Prostate gland (tissue), 2 donors: ENCODE results near the gene FLNC. TPM values are rescaled to one million over a fixed set of nuclear protein-coding genes. Genes with fewer than 3 reads are reported as not detected.

Experiments
- DNase-seq: peaks from one replicate; pipeline ENCODE4 v3.0.0-alpha.2; 2019; ENCODE audit warnings: low spot score
- H3K27ac ChIP-seq, 2 donors: fragments of 200-600 bp; sonication (generic); 2 replicates each; pipeline ENCODE4 v1.5.1; 2017 to 2019
- H3K27me3 ChIP-seq: fragments of 200-600 bp; sonication (generic); replicated peaks from 2 replicates; pipeline ENCODE4 v1.5.1; 2019; ENCODE audit not compliant: insufficient read depth
- H3K36me3 ChIP-seq, 2 donors: fragments of 200-600 bp; sonication (generic); 1 replicate in 1 of 2; 2 replicates in 1 of 2; pipeline versions ENCODE4 v1.5.1 to v1.8.1; 2017 to 2019
- H3K4me1 ChIP-seq: fragments of 200-600 bp; sonication (generic); replicated peaks from 2 replicates; pipeline ENCODE4 v1.5.1; 2019
- H3K4me3 ChIP-seq, 2 donors: fragments of 200-600 bp; sonication (generic); 2 replicates each; pipeline ENCODE4 v1.5.1; 2017 to 2019
- H3K9me3 ChIP-seq: fragments of 200-600 bp; sonication (generic); 2 replicates; pipeline ENCODE4 v1.5.1; 2017
- POLR2A ChIP-seq: fragments of 450-650 bp; IDR thresholded peaks from one replicate; pipeline ENCODE4 v1.6.1; 2016; ENCODE audit warnings: antibody characterized with exemption, mild to moderate bottlenecking
- POLR2AphosphoS5 ChIP-seq: sonication (generic); formaldehyde crosslinking; IDR thresholded peaks from one replicate; pipeline ENCODE4 v1.6.1; 2017; ENCODE audit warnings: antibody characterized with exemption
- WGBS: methylation state at CpG from one replicate; pipeline ENCODE4 v1.1.5; 2018; 5-methylcytosine and 5-hydroxymethylcytosine counted together
- intact Hi-C: fragments of 100-400 bp; cut with DNase I; formaldehyde crosslinking; loops from one replicate; pipeline ENCODE4 v1.14.2; 2022
- total RNA-seq, 2 donors: library from RNA; depleted of rRNA; stranded (reverse); fragments of >200 nt; gene quantifications; one replicate each; pipeline ENCODE4 v1.1.0, GENCODE V29; 2016
- TF ChIP-seq, protein P1 (sequence below), 4 experiments: fragments of 200-600 bp in 2 of 4; fragments of 450-650 bp in 2 of 4; sonication (generic) in 2 of 4; IDR thresholded peaks; 1 replicate in 3 of 4; 2 replicates in 1 of 4; pipeline ENCODE4 v1.5.1; 2016 to 2019; ENCODE audit warnings: antibody characterized with exemption in 4 of 4, mild to moderate bottlenecking in 2 of 4, moderate library complexity in 2 of 4

Gene FLNC
- total RNA-seq, 2 donors from 2014 or later: 104 to 150 TPM

DNA sequence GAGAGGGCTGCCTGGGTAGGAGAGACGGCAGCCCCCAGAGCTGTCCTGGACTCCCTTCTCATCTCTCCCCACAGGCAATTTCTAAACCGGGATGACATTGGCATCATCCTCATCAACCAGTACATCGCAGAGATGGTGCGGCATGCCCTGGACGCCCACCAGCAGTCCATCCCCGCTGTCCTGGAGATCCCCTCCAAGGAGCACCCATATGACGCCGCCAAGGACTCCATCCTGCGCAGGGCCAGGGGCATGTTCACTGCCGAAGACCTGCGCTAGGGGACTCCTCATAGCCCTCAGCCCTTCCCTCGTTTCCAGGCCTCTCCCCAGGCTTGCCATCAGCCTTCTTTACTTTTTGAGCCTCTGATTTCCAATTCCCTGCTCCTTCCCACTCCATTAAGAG, 35.1 kb downstream of the FLNC start:
- peaks cover 9% of the 10 kb centered on the region for H3K4me1 ChIP-seq
- 94% methylated on average over 12 of the region's 12 CpGs for WGBS
- H3K4me3 ChIP-seq: no peak overlapping the region
- intact Hi-C loops: loop anchor here (5.0 kb wide), 1 partner anchor 258 kb away; no protein-coding TSS in a partner anchor
- H3K27ac ChIP-seq: no peak overlapping the region
- H3K36me3 ChIP-seq: no peaks in the 10 kb centered on the region
- no peaks in the 10 kb centered on the region for H3K27me3 ChIP-seq
- DNase-seq: no peak
- TF ChIP-seq POLR2A: no peak
- TF ChIP-seq, protein P1, sequence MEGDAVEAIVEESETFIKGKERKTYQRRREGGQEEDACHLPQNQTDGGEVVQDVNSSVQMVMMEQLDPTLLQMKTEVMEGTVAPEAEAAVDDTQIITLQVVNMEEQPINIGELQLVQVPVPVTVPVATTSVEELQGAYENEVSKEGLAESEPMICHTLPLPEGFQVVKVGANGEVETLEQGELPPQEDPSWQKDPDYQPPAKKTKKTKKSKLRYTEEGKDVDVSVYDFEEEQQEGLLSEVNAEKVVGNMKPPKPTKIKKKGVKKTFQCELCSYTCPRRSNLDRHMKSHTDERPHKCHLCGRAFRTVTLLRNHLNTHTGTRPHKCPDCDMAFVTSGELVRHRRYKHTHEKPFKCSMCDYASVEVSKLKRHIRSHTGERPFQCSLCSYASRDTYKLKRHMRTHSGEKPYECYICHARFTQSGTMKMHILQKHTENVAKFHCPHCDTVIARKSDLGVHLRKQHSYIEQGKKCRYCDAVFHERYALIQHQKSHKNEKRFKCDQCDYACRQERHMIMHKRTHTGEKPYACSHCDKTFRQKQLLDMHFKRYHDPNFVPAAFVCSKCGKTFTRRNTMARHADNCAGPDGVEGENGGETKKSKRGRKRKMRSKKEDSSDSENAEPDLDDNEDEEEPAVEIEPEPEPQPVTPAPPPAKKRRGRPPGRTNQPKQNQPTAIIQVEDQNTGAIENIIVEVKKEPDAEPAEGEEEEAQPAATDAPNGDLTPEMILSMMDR (IDR thresholded peaks at IDR 0.05): no peak
- TF ChIP-seq POLR2AphosphoS5: no peak
- H3K9me3 ChIP-seq: no peaks in the 10 kb centered on the region

DNA sequence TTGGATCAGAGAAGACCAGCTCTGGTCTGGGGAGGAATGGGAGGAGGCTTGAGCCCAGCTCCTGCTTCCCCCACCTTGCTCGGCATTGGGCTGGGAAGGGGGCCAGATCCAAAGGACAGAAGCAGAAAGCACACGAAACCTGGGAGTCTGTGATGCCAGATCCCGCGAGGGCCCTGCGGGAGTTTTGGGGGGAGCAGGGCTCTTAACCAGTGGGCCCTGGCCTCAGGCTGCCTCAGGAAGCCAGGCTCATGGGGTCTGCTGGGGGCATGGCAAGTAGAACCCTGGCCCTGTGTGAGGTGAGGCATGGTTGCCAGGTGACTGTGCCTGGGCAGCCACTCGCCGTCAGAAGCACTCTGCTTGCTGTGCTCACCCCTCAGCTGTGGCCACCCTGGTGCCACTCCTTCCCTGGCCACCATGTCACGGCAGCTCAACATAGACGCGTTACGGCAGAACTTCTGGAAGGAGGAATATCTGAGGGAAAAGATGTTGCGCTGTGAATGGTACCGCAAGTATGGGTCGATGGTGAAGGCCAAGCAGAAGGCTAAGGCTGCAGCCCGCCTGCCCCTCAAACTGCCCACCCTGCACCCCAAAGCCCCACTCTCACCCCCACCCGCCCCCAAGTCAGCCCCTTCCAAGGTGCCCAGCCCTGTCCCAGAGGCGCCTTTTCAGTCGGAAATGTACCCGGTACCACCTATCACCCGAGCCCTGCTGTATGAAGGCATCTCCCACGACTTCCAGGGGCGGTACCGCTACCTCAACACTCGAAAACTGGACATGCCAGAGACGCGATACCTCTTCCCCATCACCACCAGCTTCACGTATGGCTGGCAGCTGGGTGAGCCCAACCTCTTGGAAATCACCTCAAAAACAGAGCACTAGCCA, 36.0 kb downstream of the FLNC start:
- Histone ChIP-seq H3K4me3 (no peak overlapping the region), H3K27me3 (no peaks in the 10 kb centered on the region), H3K4me1 (peaks cover 9% of the 10 kb centered on the region), H3K9me3 (no peaks in the 10 kb centered on the region), H3K36me3 (no peaks in the 10 kb centered on the region), H3K27ac (no peak overlapping the region)
- TF ChIP-seq, protein P1 (IDR thresholded peaks at IDR 0.05): no peak
- TF ChIP-seq POLR2AphosphoS5 (no peak), POLR2A (no peak)
- DNase-seq: no peak
- intact Hi-C loops: loop anchor here (5.0 kb wide), 1 partner anchor 259 kb away; no protein-coding TSS in a partner anchor
- 92% methylated on average over 27 of the region's 27 CpGs for WGBS

DNA sequence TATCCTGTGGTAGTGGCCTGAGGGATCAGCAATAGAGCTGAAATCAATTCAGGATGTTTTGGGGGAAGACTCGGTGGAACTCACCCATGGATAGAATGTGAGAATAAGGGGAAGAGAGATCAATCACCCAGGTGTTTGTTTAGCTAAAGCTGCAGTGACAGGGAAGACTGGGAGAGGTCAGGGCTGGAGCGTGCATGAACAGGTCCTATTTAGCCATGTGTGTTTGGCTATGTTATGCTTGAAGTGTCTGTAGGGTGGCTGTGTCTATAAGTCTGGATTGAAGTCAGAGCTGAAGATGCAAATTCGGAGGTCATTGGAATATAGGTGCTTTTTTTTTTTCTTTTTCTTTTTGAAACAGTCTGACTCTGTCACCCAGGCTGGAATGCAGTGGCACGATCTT, 37.0 kb downstream of the FLNC start:
- Histone ChIP-seq H3K27me3 (no peaks in the 10 kb centered on the region), H3K36me3 (no peaks in the 10 kb centered on the region), H3K4me1 (peaks cover 9% of the 10 kb centered on the region), H3K27ac (no peak overlapping the region), H3K9me3 (no peaks in the 10 kb centered on the region), H3K4me3 (no peak overlapping the region)
- intact Hi-C loops: loop anchor here (5.0 kb wide), 1 partner anchor 260 kb away; no protein-coding TSS in a partner anchor
- DNase-seq: no peak
- TF ChIP-seq, protein P1 (IDR thresholded peaks at IDR 0.05): no peak
- WGBS: 67% methylated on average over 4 of the region's 4 CpGs

DNA sequence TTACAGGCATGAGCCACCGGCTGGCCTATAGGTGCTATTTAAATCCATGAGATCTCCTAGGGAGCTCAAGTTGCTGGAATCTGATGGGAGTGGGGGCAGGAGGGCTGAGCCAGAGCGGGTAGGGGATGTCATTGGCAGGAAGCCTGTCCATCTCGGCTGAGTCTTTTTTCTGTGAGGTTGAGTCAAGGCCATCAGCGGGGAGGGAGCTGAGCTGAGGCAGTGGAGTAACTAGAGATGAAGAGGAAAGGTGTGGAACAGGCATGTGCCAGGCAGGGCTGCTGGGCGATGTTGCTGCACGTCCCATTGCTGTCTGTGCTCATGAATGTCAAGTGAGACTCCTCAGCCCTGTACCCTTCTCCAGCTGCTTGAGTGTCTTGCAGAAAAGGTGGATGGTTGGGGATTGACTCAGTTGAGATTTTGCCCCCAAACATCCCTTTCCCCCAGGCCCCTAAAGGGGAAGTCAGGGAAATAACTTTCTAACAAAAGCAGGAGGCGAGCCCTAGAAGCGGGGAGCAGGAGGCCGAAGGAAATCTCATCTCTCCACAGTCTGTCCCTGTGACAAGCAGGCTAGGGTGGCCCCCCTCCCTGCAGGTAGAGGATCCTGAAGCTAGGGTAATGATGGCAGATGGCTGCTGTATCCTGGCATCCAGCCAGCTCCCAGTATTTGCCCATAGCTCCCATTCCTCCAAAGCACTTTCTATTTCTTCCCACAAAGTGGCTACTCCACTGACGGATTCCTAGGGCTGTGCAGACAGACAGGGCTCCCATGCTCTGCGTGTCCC, 37.8 kb downstream of the FLNC start:
- Histone ChIP-seq H3K36me3 (no peaks in the 10 kb centered on the region), H3K27ac (no peak overlapping the region), H3K4me1 (peaks cover 9% of the 10 kb centered on the region), H3K27me3 (no peaks in the 10 kb centered on the region), H3K9me3 (no peaks in the 10 kb centered on the region), H3K4me3 (no peak overlapping the region)
- intact Hi-C loops: loop anchor here (5.0 kb wide), 1 partner anchor 261 kb away; no protein-coding TSS in a partner anchor
- 68% methylated on average over 11 of the region's 11 CpGs for WGBS
- DNase-seq: no peak
- TF ChIP-seq POLR2A: no peak
- TF ChIP-seq, protein P1 (IDR thresholded peaks at IDR 0.05): no peak
- TF ChIP-seq POLR2AphosphoS5: no peak
